MM.1S (cell line): ENCODE measurements around the gene MED13.
"Not testable (repeated sequence)": the region's sequence is repeated elsewhere in the genome, so short reads cannot be mapped to it uniquely, and the experiment has no call there.

ENCODE experiments used
- DNase-seq: peaks from one replicate; pipeline ENCODE4 v3.0.0-alpha.2; 2015
- H2AFZ ChIP-seq: fragments of 300-600 bp; sonication (generic); 2 replicates; pipeline ENCODE4 v1.6.0; 2016; ENCODE audit warnings: antibody characterized with exemption, low read length
- H3F3A ChIP-seq: fragments of 300-600 bp; sonication (generic); 2 replicates; pipeline ENCODE4 v1.6.1; 2016; ENCODE audit warnings: mild to moderate bottlenecking, antibody characterized with exemption, low read length, moderate library complexity, mixed read lengths; ENCODE audit not compliant: insufficient read depth
- H3K27ac ChIP-seq: fragments of 300-600 bp; sonication (generic); 2 replicates; pipeline ENCODE4 v1.5.1; 2016; ENCODE audit warnings: mild to moderate bottlenecking, low read length
- H3K27me3 ChIP-seq: fragments of 300-600 bp; sonication (generic); replicated peaks from 2 replicates; pipeline ENCODE4 v1.6.0; 2016; ENCODE audit warnings: low read length; ENCODE audit not compliant: insufficient read depth
- H3K36me3 ChIP-seq: fragments of 300-600 bp; sonication (generic); replicated peaks from 2 replicates; pipeline ENCODE4 v1.6.1; 2016; ENCODE audit warnings: mild to moderate bottlenecking, low read length, mixed read lengths; ENCODE audit not compliant: insufficient read depth
- H3K4me1 ChIP-seq: fragments of 300-600 bp; sonication (generic); 2 replicates; pipeline ENCODE4 v1.6.1; 2016; ENCODE audit warnings: low read length, mixed read lengths
- H3K4me2 ChIP-seq: fragments of 300-600 bp; sonication (generic); 2 replicates; pipeline ENCODE4 v1.6.0; 2016; ENCODE audit warnings: low read depth, low read length
- H3K4me3 ChIP-seq: fragments of 300-600 bp; sonication (generic); 2 replicates; pipeline ENCODE4 v1.5.1; 2016; ENCODE audit warnings: low read length, mixed read lengths
- H3K79me2 ChIP-seq: fragments of 300-600 bp; sonication (generic); 2 replicates; pipeline ENCODE4 v1.6.1; 2016; ENCODE audit warnings: mixed run types, low read length, mixed read lengths
- H3K9ac ChIP-seq: fragments of 300-600 bp; sonication (generic); 2 replicates; pipeline ENCODE4 v1.6.1; 2016; ENCODE audit warnings: low read length, mixed read lengths
- H3K9me2 ChIP-seq: fragments of 300-600 bp; sonication (generic); replicated peaks from 2 replicates; pipeline ENCODE4 v1.6.1; 2016; ENCODE audit warnings: mild to moderate bottlenecking, low read length, mixed read lengths; ENCODE audit not compliant: insufficient read depth
- H3K9me3 ChIP-seq: fragments of 300-600 bp; sonication (generic); replicated peaks from 2 replicates; pipeline ENCODE4 v1.6.1; 2016; ENCODE audit warnings: mild to moderate bottlenecking, low read length, mixed read lengths; ENCODE audit not compliant: insufficient read depth
- H4K20me1 ChIP-seq: fragments of 300-600 bp; sonication (generic); 2 replicates; pipeline ENCODE4 v1.6.1; 2016; ENCODE audit warnings: mild to moderate bottlenecking, low read length, moderate library complexity, mixed read lengths; ENCODE audit not compliant: insufficient read depth
- CTCF ChIP-seq: fragments of 300-600 bp; sonication (generic); IDR thresholded peaks from 2 replicates; pipeline ENCODE4 v1.5.1; 2016; ENCODE audit warnings: antibody characterized with exemption, low read length, mixed read lengths
- EZH2 ChIP-seq: fragments of 300-600 bp; sonication (generic); optimal IDR thresholded peaks from 2 replicates; pipeline ENCODE3; 2017; ENCODE audit warnings: low read depth, mild to moderate bottlenecking, antibody characterized with exemption, low read length, mixed read lengths
- EZH2phosphoT487 ChIP-seq: fragments of 300-600 bp; sonication (generic); IDR thresholded peaks from 2 replicates; pipeline ENCODE4 v1.6.1; 2018; ENCODE audit warnings: antibody characterized with exemption, low read length

Gene MED13

GRCh38 chr17:62004388-62004787, 60.7 kb downstream of the MED13 start:
- TF ChIP-seq EZH2, result no peak
- TF ChIP-seq CTCF, result no peak
- no peak for TF ChIP-seq EZH2phosphoT487
- no peaks in the 10 kb centered on the region for H3K9me3 ChIP-seq
- no peaks in the 10 kb centered on the region for H3F3A ChIP-seq
- no peak overlapping the region for H3K27ac ChIP-seq
- no peak overlapping the region for H3K4me2 ChIP-seq
- H3K4me3 ChIP-seq, result no peak overlapping the region
- no peaks in the 10 kb centered on the region for H3K9me2 ChIP-seq
- DNase-seq, result no peak
- H3K4me1 ChIP-seq, result no peaks in the 10 kb centered on the region
- H3K79me2 ChIP-seq, result peaks cover 59% of the 10 kb centered on the region
- H3K9ac ChIP-seq, result no peak overlapping the region
- no peaks in the 10 kb centered on the region for H3K27me3 ChIP-seq
- H4K20me1 ChIP-seq, result no peaks in the 10 kb centered on the region; the same call in 1 of the 2 replicates
- no peak overlapping the region for H2AFZ ChIP-seq
- H3K36me3 ChIP-seq, result peaks cover 12% of the 10 kb centered on the region

GRCh38 chr17:62003141-62003540, 61.9 kb downstream of the MED13 start:
- H3K36me3 ChIP-seq, result peaks cover 11% of the 10 kb centered on the region
- not testable (repeated sequence) for H3K9me3 ChIP-seq, H2AFZ ChIP-seq, H3K4me2 ChIP-seq, H3K9ac ChIP-seq, H4K20me1 ChIP-seq, H3K27ac ChIP-seq, H3K27me3 ChIP-seq, DNase-seq, H3K4me1 ChIP-seq, H3K9me2 ChIP-seq, H3K4me3 ChIP-seq, H3F3A ChIP-seq
- peaks cover 51% of the 10 kb centered on the region for H3K79me2 ChIP-seq

GRCh38 chr17:62001105-62001504, 64.0 kb downstream of the MED13 start:
- no peak overlapping the region for H2AFZ ChIP-seq
- no peak overlapping the region for H3K4me2 ChIP-seq
- H3K4me1 ChIP-seq, result no peaks in the 10 kb centered on the region
- H3K9ac ChIP-seq, result no peak overlapping the region
- H3K36me3 ChIP-seq, result peaks cover 11% of the 10 kb centered on the region
- TF ChIP-seq CTCF (no peak), EZH2 (no peak), EZH2phosphoT487 (no peak)
- H3F3A ChIP-seq, result no peaks in the 10 kb centered on the region
- H3K27ac ChIP-seq, result no peak overlapping the region
- H3K9me3 ChIP-seq, result no peaks in the 10 kb centered on the region
- DNase-seq, result no peak
- no peak overlapping the region for H3K4me3 ChIP-seq
- no peaks in the 10 kb centered on the region for H3K27me3 ChIP-seq
- H3K79me2 ChIP-seq, result peaks cover 47% of the 10 kb centered on the region
- H3K9me2 ChIP-seq, result no peaks in the 10 kb centered on the region
- H4K20me1 ChIP-seq, result no peaks in the 10 kb centered on the region

GRCh38 chr17:62000186-62000585, 64.9 kb downstream of the MED13 start:
- Histone ChIP-seq H3K36me3 (peaks cover 11% of the 10 kb centered on the region), H3K4me1 (no peaks in the 10 kb centered on the region)
- DNase-seq, result no peak

GRCh38 chr17:61998534-61998933, 66.5 kb downstream of the MED13 start:
- DNase-seq, H3K4me2 ChIP-seq, H3K9ac ChIP-seq, H3K9me3 ChIP-seq, H3K27me3 ChIP-seq, H3K9me2 ChIP-seq, H2AFZ ChIP-seq, H3K4me3 ChIP-seq, H3F3A ChIP-seq, H3K36me3 ChIP-seq, H3K27ac ChIP-seq, H4K20me1 ChIP-seq, H3K4me1 ChIP-seq: not testable (repeated sequence)
- H3K79me2 ChIP-seq, result peaks cover 34% of the 10 kb centered on the region

More at GRCh38 chr17:62000186-62000585, 64.9 kb downstream of the MED13 start:
- no peak for TF ChIP-seq CTCF
- no peak for TF ChIP-seq EZH2
- no peak for TF ChIP-seq EZH2phosphoT487
- Histone ChIP-seq H3K4me3 (no peak overlapping the region), H2AFZ (no peak overlapping the region), H3K79me2 (peaks cover 45% of the 10 kb centered on the region), H4K20me1 (no peaks in the 10 kb centered on the region), H3F3A (no peaks in the 10 kb centered on the region), H3K27ac (no peak overlapping the region), H3K9me2 (no peaks in the 10 kb centered on the region), H3K9ac (no peak overlapping the region), H3K9me3 (no peaks in the 10 kb centered on the region), H3K27me3 (no peaks in the 10 kb centered on the region), H3K4me2 (no peak overlapping the region)
